ENCODE results near the gene CELF4. TPM values are rescaled to one million over a fixed set of nuclear protein-coding genes. Genes with fewer than 3 reads are reported as not detected.
A peak's percentile ranks its signal among the peaks of the same experiment; 100 is the strongest.

Gene CELF4
- total and polyA plus RNA-seq, 10 of the 15 experiments (the other 5 are each of a cell fraction or from before 2014, with no cell fraction given): 0.03 to 0.32 TPM; not detected in 8

DNA sequence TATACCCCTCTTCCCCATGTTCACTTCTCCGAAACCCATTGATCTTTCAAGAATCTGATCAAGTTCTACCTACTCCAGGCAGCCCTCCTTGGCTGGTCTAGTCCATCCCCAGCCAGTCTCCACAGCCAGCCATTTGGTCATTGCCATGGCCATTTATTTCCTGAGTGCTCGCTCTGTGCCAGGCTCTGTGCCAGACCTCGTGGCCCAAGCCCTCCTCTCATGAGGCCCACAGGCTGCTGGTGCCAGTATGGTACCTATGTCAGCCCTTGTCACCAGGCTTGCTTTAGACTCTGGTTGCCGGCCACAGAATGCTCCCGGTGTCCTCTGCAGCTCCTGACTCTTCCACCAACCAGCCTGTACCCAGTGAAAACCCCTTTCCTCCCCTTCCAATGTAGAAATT lies 78.8 kb downstream of the CELF4 start:
- POLR2A ChIA-PET: no interaction called here
- FAIRE-seq: no peak
- 4% methylated on average over 5 of the region's 5 CpGs for WGBS (ENCODE audit: insufficient coverage, insufficient replicate concordance, low lambda C conversion rate, missing lambda C conversion rate)
- no peak for ATAC-seq
- no peaks in the 10 kb centered on the region for H4K20me1 ChIP-seq (ENCODE audit: control insufficient read depth, insufficient read depth)
- no peaks in the 10 kb centered on the region for H3K79me2 ChIP-seq (ENCODE audit: control insufficient read depth, insufficient read depth, low read length)
- BruUV-seq (replicated peaks): no TSS peak
- no peak for DNase-seq (ENCODE audit: low read depth, low spot score)
- in situ Hi-C loops (cut with MboI) (no loop called here), intact Hi-C loops (cut with micrococcal nuclease; ENCODE audit: unreplicated experiment) (no loop called here)
- no peaks in the 10 kb centered on the region for H3K9me3 ChIP-seq (replicated peaks; ENCODE audit: control insufficient read depth, insufficient read depth, low read length)
- no peak overlapping the region for H3K9ac ChIP-seq (ENCODE audit: control insufficient read depth, insufficient read depth, low read length)
- H3K4me3 ChIP-seq: no peak overlapping the region
- H2AFZ ChIP-seq (ENCODE audit: control insufficient read depth, low read depth, low read length): no peak overlapping the region
- peaks cover 3 to 7% of the 10 kb centered on the region in 2 experiments for H3K27me3 ChIP-seq (replicated peaks in 1 of 2; ENCODE audit: control insufficient read depth in 2 of 2, insufficient read depth in 2 of 2, low read length in 1 of 2)
- no peak overlapping the region for H3K4me2 ChIP-seq (ENCODE audit: control insufficient read depth, insufficient read depth)
- H3K36me3 ChIP-seq (ENCODE audit: control insufficient read depth in 2 of 2, insufficient read depth in 2 of 2, low read length in 1 of 2): no peaks in the 10 kb centered on the region
- no peaks in the 10 kb centered on the region for H3K4me1 ChIP-seq (ENCODE audit: control insufficient read depth, insufficient read depth, low read length)
- CTCF ChIA-PET: no interaction called here
- H3K27ac ChIP-seq (ENCODE audit: control insufficient read depth, insufficient read depth): no peak overlapping the region
- RAD21 ChIA-PET (ENCODE audit: unreplicated experiment): no interaction called here
- TF ChIP-seq, protein P1, sequence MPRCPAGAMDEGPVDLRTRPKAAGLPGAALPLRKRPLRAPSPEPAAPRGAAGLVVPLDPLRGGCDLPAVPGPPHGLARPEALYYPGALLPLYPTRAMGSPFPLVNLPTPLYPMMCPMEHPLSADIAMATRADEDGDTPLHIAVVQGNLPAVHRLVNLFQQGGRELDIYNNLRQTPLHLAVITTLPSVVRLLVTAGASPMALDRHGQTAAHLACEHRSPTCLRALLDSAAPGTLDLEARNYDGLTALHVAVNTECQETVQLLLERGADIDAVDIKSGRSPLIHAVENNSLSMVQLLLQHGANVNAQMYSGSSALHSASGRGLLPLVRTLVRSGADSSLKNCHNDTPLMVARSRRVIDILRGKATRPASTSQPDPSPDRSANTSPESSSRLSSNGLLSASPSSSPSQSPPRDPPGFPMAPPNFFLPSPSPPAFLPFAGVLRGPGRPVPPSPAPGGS (IDR thresholded peaks at IDR 0.05; ENCODE audit: borderline replicate concordance, insufficient read depth, low read depth, low read length, poor library complexity, severe bottlenecking): no peak
- SMC1A ChIA-PET (ENCODE audit: uncharacterized antibody, unreplicated experiment): no interaction called here

DNA sequence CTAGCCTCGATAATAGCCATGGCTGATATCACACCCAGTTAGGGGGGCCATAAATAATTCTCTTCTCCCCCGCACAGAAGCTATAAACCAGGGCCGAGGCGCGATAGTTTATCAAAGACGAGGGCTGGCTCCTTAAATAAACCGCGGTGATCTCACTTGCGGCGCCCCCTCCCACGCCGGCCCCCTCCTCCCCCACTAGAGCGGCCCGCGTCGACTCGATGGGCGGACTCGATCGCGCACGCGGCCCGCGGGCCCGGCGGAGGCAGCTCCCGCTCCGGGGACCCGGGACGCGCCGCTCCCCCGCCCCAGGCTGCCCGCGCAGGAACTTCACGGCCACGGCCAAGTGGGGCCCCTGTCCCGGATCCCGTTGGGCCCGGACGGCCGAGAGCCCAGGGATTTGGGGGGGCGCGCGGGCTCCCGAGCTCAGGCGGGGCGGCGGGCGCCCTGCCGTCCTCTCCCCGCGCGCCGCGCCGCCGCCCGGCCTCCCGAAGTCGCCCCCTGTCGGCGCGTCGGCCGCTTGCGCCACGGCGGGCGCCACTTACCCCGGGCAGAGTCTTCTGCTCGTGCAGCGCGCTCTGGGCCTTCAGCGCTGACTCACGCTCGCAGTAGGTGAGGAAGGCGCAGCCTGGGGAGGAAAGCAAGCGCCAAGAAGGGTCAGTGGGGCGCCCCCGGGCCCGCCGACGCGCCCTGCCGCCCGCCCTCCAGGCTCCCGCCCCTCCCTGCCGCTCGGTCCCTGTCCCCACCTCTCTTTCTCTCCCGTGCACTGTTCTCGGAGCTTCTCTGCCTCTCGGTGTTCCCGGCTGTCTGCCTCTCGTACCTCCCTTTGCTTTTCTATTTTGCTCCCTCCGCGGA lies 80.4 kb downstream of the CELF4 start:
- POLR2A ChIA-PET: no interaction called here
- Histone ChIP-seq H2AFZ (ENCODE audit: control insufficient read depth, low read depth, low read length) (no peak overlapping the region), H3K4me2 (ENCODE audit: control insufficient read depth, insufficient read depth) (no peak overlapping the region), H3K9ac (ENCODE audit: control insufficient read depth, insufficient read depth, low read length) (no peak overlapping the region), H3K27me3 (replicated peaks in 1 of 2; ENCODE audit: control insufficient read depth in 2 of 2, insufficient read depth in 2 of 2, low read length in 1 of 2) (peaks cover 3 to 7% of the 10 kb centered on the region in 2 experiments; a peak in 3 of 4 replicates), H3K4me1 (ENCODE audit: control insufficient read depth, insufficient read depth, low read length) (no peaks in the 10 kb centered on the region), H3K36me3 (ENCODE audit: control insufficient read depth in 2 of 2, insufficient read depth in 2 of 2, low read length in 1 of 2) (no peaks in the 10 kb centered on the region), H4K20me1 (ENCODE audit: control insufficient read depth, insufficient read depth) (no peaks in the 10 kb centered on the region), H3K9me3 (replicated peaks; ENCODE audit: control insufficient read depth, insufficient read depth, low read length) (no peaks in the 10 kb centered on the region), H3K79me2 (ENCODE audit: control insufficient read depth, insufficient read depth, low read length) (no peaks in the 10 kb centered on the region), H3K27ac (ENCODE audit: control insufficient read depth, insufficient read depth) (no peak overlapping the region), H3K4me3 (no peak overlapping the region)
- FAIRE-seq (no peak), ATAC-seq (peak; percentile 53), DNase-seq (ENCODE audit: low read depth, low spot score) (no peak)
- SMC1A ChIA-PET (ENCODE audit: uncharacterized antibody, unreplicated experiment): no interaction called here
- 11% methylated on average over 35 of the region's 98 CpGs for WGBS (ENCODE audit: insufficient coverage, insufficient replicate concordance, low lambda C conversion rate, missing lambda C conversion rate)
- no TSS peak for BruUV-seq (replicated peaks)
- CTCF ChIA-PET: interaction anchor here (0.6 kb wide), 1 partner anchor 141 kb away, joined by 3 read pairs; no protein-coding TSS in a partner anchor
- in situ Hi-C loops (cut with MboI): no loop called here
- RAD21 ChIA-PET (ENCODE audit: unreplicated experiment): no interaction called here
- no peak for TF ChIP-seq TCF3 (IDR thresholded peaks at IDR 0.05; ENCODE audit: borderline replicate concordance, insufficient read depth, low read depth, low read length)
- TF ChIP-seq, protein P2, sequence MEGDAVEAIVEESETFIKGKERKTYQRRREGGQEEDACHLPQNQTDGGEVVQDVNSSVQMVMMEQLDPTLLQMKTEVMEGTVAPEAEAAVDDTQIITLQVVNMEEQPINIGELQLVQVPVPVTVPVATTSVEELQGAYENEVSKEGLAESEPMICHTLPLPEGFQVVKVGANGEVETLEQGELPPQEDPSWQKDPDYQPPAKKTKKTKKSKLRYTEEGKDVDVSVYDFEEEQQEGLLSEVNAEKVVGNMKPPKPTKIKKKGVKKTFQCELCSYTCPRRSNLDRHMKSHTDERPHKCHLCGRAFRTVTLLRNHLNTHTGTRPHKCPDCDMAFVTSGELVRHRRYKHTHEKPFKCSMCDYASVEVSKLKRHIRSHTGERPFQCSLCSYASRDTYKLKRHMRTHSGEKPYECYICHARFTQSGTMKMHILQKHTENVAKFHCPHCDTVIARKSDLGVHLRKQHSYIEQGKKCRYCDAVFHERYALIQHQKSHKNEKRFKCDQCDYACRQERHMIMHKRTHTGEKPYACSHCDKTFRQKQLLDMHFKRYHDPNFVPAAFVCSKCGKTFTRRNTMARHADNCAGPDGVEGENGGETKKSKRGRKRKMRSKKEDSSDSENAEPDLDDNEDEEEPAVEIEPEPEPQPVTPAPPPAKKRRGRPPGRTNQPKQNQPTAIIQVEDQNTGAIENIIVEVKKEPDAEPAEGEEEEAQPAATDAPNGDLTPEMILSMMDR (IDR thresholded peaks at IDR 0.05 in 2 of 3, conservative IDR thresholded peaks at IDR 0.05 in 1 of 3; ENCODE audit: control insufficient read depth in 2 of 3, extremely low read depth in 1 of 3, insufficient read depth in 1 of 3, low read depth in 3 of 3, low read length in 3 of 3): peak in 1 of 3 experiments; percentile 12; a peak in 1 of 6 replicates
- intact Hi-C loops (cut with micrococcal nuclease; ENCODE audit: unreplicated experiment): no loop called here

Data from GM12878 (cell line).